WI38 (cell line): ENCODE results near the gene SASS6.
"Not testable (repeated sequence)": the region's sequence is repeated elsewhere in the genome, so short reads cannot be mapped to it uniquely, and the experiment has no call there.

Experiments
- H3K4me3 ChIP-seq: 2 replicates; pipeline ENCODE4 v1.5.1; 2011; ENCODE audit warnings: low read depth, mild to moderate bottlenecking, control low read depth, low read length
- CTCF ChIP-seq: IDR thresholded peaks from 2 replicates; pipeline ENCODE4 v1.5.1; 2012; ENCODE audit warnings: low read depth, mild to moderate bottlenecking, control low read depth, low read length

SASS6 gene

GRCh38 chr1:100051401-100051800 lies 81.3 kb downstream of the SASS6 start:
- no peak overlapping the region for H3K4me3 ChIP-seq
- TF ChIP-seq CTCF: no peak

DNA sequence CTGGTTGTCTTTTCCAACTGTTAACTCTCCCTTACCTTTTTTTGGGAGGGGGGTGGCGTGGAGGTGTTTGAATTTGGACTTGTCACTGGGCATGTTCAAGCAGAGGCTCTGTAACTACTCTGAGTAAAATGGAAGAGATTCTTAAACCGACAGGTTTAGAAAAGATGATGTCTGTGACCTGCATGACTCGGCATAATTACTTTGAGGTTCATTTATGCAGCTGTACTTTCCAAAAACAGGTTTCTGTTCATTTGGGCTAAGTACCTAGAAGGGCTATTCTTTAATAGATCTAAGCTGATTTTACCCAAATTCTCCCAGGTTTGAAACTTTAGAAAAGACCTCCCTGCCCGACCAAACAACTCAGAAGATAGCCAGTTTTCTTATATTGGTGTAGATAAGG lies 82.6 kb downstream of the SASS6 start:
- no peak overlapping the region for H3K4me3 ChIP-seq
- no peak for TF ChIP-seq CTCF

DNA sequence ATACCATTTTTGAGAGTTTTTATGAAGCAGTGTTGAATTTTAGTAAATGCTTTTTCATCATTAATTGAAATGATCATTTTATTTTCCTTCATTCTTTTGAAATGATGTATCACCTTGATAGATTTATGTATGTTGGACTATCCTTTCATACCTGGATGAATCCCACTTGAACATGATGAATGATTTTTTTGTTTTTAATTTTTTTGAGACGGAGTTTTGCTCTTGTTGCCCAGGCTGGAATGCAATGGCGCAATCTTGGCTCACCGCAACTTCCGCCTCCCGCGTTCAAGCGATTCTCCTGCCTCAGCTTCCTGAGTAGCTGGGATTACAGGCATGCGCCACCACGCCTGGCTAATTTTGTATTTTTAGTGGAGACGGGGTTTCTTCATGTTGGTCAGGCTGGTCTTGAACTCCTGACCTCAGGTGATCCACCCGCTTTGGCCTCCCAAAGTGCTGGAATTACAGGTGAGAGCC lies 85.5 kb downstream of the SASS6 start:
- H3K4me3 ChIP-seq: not testable (repeated sequence)

DNA sequence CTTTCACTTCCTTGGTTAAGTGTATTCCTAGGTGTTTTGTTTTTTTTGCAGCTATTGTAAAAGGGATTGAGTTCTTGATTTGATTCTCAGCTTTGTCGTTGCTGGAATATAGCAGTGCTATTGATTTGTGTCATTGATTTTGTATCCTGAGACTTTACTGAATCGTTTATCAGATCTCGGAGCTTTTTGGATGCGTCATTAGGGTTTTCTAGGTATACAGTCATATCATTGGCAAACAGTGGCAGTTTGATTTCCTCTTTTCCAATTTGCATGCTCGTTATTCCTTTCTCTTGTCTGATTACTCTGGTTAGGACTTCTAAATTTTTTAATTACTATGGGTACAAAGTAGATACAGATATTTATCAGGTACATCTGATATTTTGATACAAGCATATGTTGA lies 87.5 kb downstream of the SASS6 start:
- no peak for TF ChIP-seq CTCF
- H3K4me3 ChIP-seq: no peak overlapping the region

DNA sequence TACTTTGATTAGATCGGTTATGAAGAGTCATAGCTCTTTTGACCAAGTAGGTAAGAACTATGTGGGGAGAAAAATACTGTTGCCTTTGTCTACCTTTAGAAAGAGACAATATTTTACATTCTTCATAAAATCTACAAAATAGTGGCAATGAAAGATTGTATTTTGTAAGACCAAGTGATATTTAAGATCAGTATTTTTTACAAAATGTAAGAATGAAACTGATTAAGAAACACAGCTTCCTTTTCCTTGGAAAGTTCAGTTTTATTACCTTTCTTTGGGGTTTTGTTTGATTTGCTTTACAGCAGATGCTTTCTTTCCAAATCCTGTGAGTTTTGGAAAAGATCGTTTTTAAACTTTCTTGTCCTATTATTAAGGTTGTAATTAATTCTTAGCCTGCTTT lies 93.1 kb downstream of the SASS6 start:
- no peak for TF ChIP-seq CTCF
- H3K4me3 ChIP-seq: peak overlapping the region; percentile 86

- no peak for TF ChIP-seq CTCF
- H3K4me3 ChIP-seq: peak overlapping the region; percentile 86
Measured at GRCh38 chr1:100038660-100039287, 94.0 kb downstream of the SASS6 start.

DNA sequence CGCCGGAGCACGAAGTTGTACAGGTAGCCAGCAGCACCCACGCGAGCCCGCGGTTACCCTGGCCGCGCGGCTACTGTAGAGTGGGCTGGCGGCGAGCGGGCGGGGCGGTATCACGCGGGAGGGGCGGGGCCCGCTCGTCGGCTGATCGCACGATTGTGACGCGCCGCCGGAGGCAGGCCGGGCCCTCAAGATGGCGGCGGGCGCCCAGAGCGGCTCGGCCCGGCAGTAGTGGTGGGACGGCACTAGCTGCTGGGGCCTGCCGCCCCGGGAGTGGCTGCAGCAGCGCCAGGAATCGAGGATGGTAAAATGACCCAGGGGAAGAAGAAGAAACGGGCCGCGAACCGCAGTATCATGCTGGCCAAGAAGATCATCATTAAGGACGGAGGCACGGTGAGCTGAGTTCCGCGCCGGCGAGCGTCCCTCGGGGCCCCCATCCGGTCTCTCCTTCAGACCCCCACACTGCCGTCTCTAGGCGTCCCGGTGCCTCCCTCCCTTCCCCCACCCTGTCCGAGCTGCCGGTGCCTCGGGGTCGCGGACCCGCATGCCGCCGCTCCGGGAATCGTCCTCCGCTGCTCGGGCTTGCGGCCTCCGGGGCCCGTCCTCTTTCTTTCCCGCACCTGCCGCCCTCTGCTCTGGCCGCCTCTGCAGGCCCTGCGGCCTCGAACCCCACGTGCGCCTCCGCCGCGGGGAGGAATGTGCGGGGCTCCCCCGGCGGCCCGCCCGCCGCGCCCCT lies 94.6 kb downstream of the SASS6 start:
- no peak for TF ChIP-seq CTCF
- H3K4me3 ChIP-seq: peak overlapping the region; percentile 86

- peak overlapping the region; percentile 86 for H3K4me3 ChIP-seq
- no peak for TF ChIP-seq CTCF
Measured at GRCh38 chr1:100037656-100037926, 95.1 kb downstream of the SASS6 start.
